KMS-11 (cell line): ENCODE measurements around the gene POTED.
"Not testable (repeated sequence)": the region's sequence is repeated elsewhere in the genome, so short reads cannot be mapped to it uniquely, and the experiment has no call there.

ENCODE experiments used
- H2AFZ ChIP-seq: fragments of 200-600 bp; sonication (generic); 2 replicates; pipeline ENCODE4 v1.6.1; 2016; ENCODE audit warnings: antibody characterized with exemption, mixed run types, low read depth
- H3K27ac ChIP-seq: fragments of 200-600 bp; sonication (generic); 2 replicates; pipeline ENCODE4 v1.6.1; 2016; ENCODE audit warnings: mild to moderate bottlenecking, mixed run types
- H3K27me3 ChIP-seq: fragments of 200-600 bp; sonication (generic); 2 replicates; pipeline ENCODE4 v1.6.1; 2017; ENCODE audit warnings: mild to moderate bottlenecking, low read depth, mixed run types, moderate library complexity; ENCODE audit not compliant: insufficient read depth
- H3K36me3 ChIP-seq: fragments of 200-600 bp; sonication (generic); 2 replicates; pipeline ENCODE4 v1.6.1; 2017; ENCODE audit warnings: mild to moderate bottlenecking, mixed run types; ENCODE audit not compliant: insufficient read depth
- H3K4me1 ChIP-seq: fragments of 200-600 bp; sonication (generic); 2 replicates; pipeline ENCODE4 v1.6.1; 2016; ENCODE audit warnings: mild to moderate bottlenecking, low read depth, mixed run types; ENCODE audit not compliant: poor library complexity, severe bottlenecking
- H3K4me2 ChIP-seq: fragments of 200-600 bp; sonication (generic); 2 replicates; pipeline ENCODE4 v1.7.0; 2016; ENCODE audit warnings: mild to moderate bottlenecking, mixed run types
- H3K4me3 ChIP-seq: fragments of 200-600 bp; sonication (generic); IDR thresholded peaks from 2 replicates; pipeline ENCODE4 v1.6.1; 2017; ENCODE audit warnings: low read depth, low read length, mixed read lengths; ENCODE audit not compliant: insufficient read depth
- H3K79me2 ChIP-seq: fragments of 200-600 bp; sonication (generic); 2 replicates; pipeline ENCODE4 v1.6.1; 2016; ENCODE audit warnings: low read depth, mixed run types; ENCODE audit not compliant: insufficient read depth
- H3K9ac ChIP-seq: fragments of 200-600 bp; sonication (generic); 2 replicates; pipeline ENCODE4 v1.6.1; 2016; ENCODE audit warnings: mild to moderate bottlenecking, mixed run types
- H4K20me1 ChIP-seq: fragments of 200-600 bp; sonication (generic); 2 replicates; pipeline ENCODE4 v1.6.1; 2016; ENCODE audit warnings: mild to moderate bottlenecking, mixed run types; ENCODE audit not compliant: insufficient read depth

POTED gene

DNA sequence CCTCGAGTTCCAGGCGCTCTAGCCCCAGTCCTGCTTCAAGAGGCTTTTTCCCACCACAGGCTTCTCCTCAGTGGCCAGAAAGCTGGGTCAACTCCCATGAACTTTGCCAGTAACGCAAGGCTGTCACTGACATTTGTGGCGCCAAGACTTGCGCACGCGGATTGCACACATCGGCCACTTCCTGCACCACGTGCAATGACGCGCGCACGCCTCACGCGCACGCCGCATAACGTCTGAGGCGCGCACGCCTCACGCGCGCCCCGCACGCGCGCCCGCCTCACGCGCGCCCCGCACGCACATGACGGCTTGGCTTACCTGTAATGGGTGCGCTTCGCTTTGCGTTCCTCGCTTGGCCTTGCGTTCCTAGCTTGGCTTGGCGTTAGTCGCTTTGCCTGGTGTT lies at the start of gene POTED:
Gene POTED (plus strand): TSS at position 301 of the 400 bp plus-strand sequence. CDS start 452 bp downstream, outside the sequence.
- not testable (repeated sequence) for H3K27me3 ChIP-seq, H3K36me3 ChIP-seq, H3K4me2 ChIP-seq, H3K27ac ChIP-seq, H3K79me2 ChIP-seq, H2AFZ ChIP-seq, H3K4me1 ChIP-seq, H4K20me1 ChIP-seq, H3K9ac ChIP-seq, H3K4me3 ChIP-seq

DNA sequence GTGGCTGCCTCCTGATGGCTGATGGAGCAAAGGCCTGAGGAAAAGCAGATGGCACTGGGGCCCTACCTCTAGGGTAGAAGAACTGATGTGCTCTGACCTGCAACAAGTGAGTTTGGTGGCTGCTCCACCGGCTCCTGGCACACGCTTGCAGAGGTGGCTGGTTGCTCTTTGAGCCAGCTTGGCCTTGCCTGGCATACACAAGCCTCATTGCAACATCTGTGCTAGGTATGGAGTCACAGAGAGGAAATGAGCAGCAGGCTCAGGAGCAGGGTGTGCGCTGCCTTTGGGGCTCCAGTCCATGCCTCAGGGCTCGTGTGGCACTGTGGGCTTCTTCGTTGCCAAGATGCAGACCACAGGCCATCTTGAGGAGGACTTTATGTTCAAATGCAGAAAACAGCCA lies 40.5 kb downstream of the POTED start:
- not testable (repeated sequence) for H3K27ac ChIP-seq, H4K20me1 ChIP-seq, H3K27me3 ChIP-seq, H2AFZ ChIP-seq, H3K4me3 ChIP-seq, H3K79me2 ChIP-seq, H3K36me3 ChIP-seq, H3K4me1 ChIP-seq, H3K4me2 ChIP-seq, H3K9ac ChIP-seq

DNA sequence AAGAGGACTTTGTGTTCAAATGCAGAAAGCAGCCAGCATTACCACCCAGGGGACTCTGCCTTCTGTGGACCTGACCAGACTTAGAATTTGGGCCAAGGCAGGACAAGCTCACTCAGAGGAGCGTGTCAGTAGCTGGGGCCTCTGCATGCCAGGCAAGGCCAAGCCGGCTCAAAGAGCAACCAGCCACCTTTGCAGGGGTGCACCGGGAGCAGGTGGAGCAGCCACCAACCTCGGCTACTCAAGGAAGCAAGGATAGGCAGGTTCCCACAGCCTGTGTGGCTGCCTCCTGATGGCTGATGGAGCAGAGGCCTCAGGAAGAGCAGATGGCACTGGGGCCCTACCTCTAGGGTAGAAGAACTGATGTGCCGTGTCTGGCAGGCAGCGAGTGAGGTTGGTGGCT lies 42.2 kb downstream of the POTED start:
- not testable (repeated sequence) for H3K27ac ChIP-seq, H4K20me1 ChIP-seq, H3K4me2 ChIP-seq, H3K9ac ChIP-seq, H3K79me2 ChIP-seq, H2AFZ ChIP-seq, H3K36me3 ChIP-seq, H3K4me3 ChIP-seq, H3K27me3 ChIP-seq, H3K4me1 ChIP-seq
